D721Med (cell line): ENCODE data around the gene SIGLEC9.

Experiments used
- DNase-seq: peaks from one replicate; pipeline ENCODE4 v3.0.0; 2011; ENCODE audit warnings: low spot score; ENCODE audit not compliant: insufficient read length
- FAIRE-seq: peaks from 2 replicates; lab custom pipeline; 2011; peaks lifted over from hg19 to GRCh38; lab: Jason Lieb, UNC
- CTCF ChIP-seq: IDR thresholded peaks from 2 replicates; pipeline ENCODE4 v1.5.1; 2012; ENCODE audit warnings: mild to moderate bottlenecking, control low read depth; ENCODE audit not compliant: insufficient read depth; ENCODE audit errors: missing control alignments

SIGLEC9 gene

GRCh38 chr19:51124729-51125128 is at the start of gene SIGLEC9:
Gene SIGLEC9 (plus strand): TSS chr19:51124906. CDS start chr19:51124975, 69 bp downstream.
- DNase-seq (no peak), FAIRE-seq (no peak)
- no peak for TF ChIP-seq CTCF

- no peak for TF ChIP-seq CTCF
- FAIRE-seq (no peak), DNase-seq (no peak)
These were observed 48.7 kb upstream of the SIGLEC9 start for GRCh38 chr19:51075998-51076397.

- FAIRE-seq (no peak), DNase-seq (no peak)
- TF ChIP-seq CTCF: no peak
These were observed 48.0 kb upstream of the SIGLEC9 start for GRCh38 chr19:51076631-51077213.

GRCh38 chr19:51078104-51078503 is 46.6 kb upstream of the SIGLEC9 start:
- TF ChIP-seq CTCF: no peak
- no peak for DNase-seq
- no peak for FAIRE-seq

- TF ChIP-seq CTCF: no peak
- no peak for FAIRE-seq
- no peak for DNase-seq
These were observed 46.0 kb upstream of the SIGLEC9 start for GRCh38 chr19:51078731-51079130.

- FAIRE-seq: no peak
- no peak for TF ChIP-seq CTCF
- no peak for DNase-seq
These were observed 45.1 kb upstream of the SIGLEC9 start for GRCh38 chr19:51079481-51080110.

GRCh38 chr19:51081476-51081875 is 43.2 kb upstream of the SIGLEC9 start:
- DNase-seq (no peak), FAIRE-seq (no peak)
- no peak for TF ChIP-seq CTCF
